NCI-H1417 treated with DMSO at 0.1 percent for 48 hours (cell line): ENCODE data around the gene AQP2.

Experiments used
- DNase-seq: peaks from one replicate; lab custom pipeline; 2025; lab: John Stamatoyannopoulos, UW

Gene AQP2

GRCh38 chr12:49920915-49921286 is 29.6 kb upstream of the AQP2 start:
- DNase-seq = no peak

- no peak for DNase-seq
These were observed 29.2 kb upstream of the AQP2 start for GRCh38 chr12:49921299-49921698.

GRCh38 chr12:49921936-49922335 is 28.6 kb upstream of the AQP2 start:
- DNase-seq = no peak

- no peak for DNase-seq
These were observed 28.0 kb upstream of the AQP2 start for GRCh38 chr12:49922349-49923034.

- no peak for DNase-seq
These were observed 27.4 kb upstream of the AQP2 start for GRCh38 chr12:49923035-49923644.

- DNase-seq = no peak
These were observed 26.5 kb upstream of the AQP2 start for GRCh38 chr12:49923880-49924556.

GRCh38 chr12:49924628-49925246 is 25.8 kb upstream of the AQP2 start:
- DNase-seq = no peak

GRCh38 chr12:49925433-49926204 is 24.9 kb upstream of the AQP2 start:
- DNase-seq = no peak

GRCh38 chr12:49928471-49928870 is 22.1 kb upstream of the AQP2 start:
- no peak for DNase-seq

- DNase-seq = no peak
These were observed 21.0 kb upstream of the AQP2 start for GRCh38 chr12:49929581-49929980.

- DNase-seq = no peak
These were observed 19.8 kb upstream of the AQP2 start for GRCh38 chr12:49930515-49931288.

GRCh38 chr12:49932023-49932422 is 18.5 kb upstream of the AQP2 start:
- DNase-seq = no peak

- no peak for DNase-seq
These were observed 17.9 kb upstream of the AQP2 start for GRCh38 chr12:49932533-49933130.

GRCh38 chr12:49933796-49934195 is 16.7 kb upstream of the AQP2 start:
- no peak for DNase-seq

- no peak for DNase-seq
These were observed 16.0 kb upstream of the AQP2 start for GRCh38 chr12:49934505-49934904.

GRCh38 chr12:49936925-49937324 is 13.6 kb upstream of the AQP2 start:
- no peak for DNase-seq

GRCh38 chr12:49937639-49938300 is 12.8 kb upstream of the AQP2 start:
- no peak for DNase-seq

GRCh38 chr12:49939307-49939706 is 11.2 kb upstream of the AQP2 start:
- DNase-seq = no peak

- DNase-seq = no peak
These were observed 10.8 kb upstream of the AQP2 start for GRCh38 chr12:49939707-49940106.
